ENCODE results near the gene SOX10.

DNA sequence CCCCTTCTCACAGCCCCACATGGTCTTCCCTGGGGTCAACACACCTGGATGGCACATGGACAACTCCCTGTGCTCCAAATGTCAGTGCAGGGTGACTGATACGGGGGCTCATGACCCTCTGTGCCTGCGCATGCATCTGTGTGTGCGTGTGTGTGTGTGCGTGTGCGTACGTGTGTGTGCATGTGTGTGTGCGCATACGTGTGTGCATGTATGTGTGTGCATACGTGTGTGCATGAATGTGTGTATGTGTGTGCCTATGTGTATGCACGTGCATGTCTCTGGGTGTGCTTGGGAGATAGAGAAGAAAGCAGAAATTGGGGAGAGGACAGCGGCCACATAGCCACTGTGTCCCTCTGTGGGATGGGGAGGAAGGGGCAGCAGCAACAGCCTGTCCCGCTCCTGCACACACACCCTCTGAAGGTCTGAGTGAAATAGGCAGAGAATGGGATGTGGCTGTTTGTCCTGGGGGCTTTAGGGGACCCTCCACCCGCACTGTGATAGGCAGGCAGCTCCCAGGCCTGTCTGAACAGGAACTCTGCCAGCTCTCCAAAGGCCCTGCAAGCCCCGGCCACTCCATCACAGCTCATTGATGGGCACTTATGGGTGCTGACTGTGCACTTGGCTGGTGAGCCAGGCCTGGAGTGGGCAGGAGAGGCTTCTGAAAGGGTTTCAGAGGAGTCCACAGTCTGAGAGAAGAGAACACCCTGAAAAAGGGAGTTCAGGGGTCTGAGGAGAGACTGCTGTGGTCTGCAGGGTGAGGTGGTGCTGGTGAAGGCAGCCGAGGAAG is 44.2 kb upstream of the SOX10 start:
- TF ChIP-seq, protein P1, sequence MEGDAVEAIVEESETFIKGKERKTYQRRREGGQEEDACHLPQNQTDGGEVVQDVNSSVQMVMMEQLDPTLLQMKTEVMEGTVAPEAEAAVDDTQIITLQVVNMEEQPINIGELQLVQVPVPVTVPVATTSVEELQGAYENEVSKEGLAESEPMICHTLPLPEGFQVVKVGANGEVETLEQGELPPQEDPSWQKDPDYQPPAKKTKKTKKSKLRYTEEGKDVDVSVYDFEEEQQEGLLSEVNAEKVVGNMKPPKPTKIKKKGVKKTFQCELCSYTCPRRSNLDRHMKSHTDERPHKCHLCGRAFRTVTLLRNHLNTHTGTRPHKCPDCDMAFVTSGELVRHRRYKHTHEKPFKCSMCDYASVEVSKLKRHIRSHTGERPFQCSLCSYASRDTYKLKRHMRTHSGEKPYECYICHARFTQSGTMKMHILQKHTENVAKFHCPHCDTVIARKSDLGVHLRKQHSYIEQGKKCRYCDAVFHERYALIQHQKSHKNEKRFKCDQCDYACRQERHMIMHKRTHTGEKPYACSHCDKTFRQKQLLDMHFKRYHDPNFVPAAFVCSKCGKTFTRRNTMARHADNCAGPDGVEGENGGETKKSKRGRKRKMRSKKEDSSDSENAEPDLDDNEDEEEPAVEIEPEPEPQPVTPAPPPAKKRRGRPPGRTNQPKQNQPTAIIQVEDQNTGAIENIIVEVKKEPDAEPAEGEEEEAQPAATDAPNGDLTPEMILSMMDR (IDR thresholded peaks at IDR 0.05): no peak
- TF ChIP-seq POLR2AphosphoS5 (IDR thresholded peaks at IDR 0.05; ENCODE audit: insufficient read depth in 1 of 2, low read depth in 1 of 2) (no peak), POLR2A (IDR thresholded peaks at IDR 0.05) (no peak)
